B cell (primary cell): ENCODE results near the gene CRTC3. TPM values are rescaled to one million over a fixed set of nuclear protein-coding genes. Genes with fewer than 3 reads are reported as not detected.
"Not testable (repeated sequence)": the region's sequence is repeated elsewhere in the genome, so short reads cannot be mapped to it uniquely, and the experiment has no call there.

Source experiments
- ATAC-seq: fragments of 200-7000 bp; cut with Tn5 transposase; one replicate; pipeline ENCODE4 v1.10.0; 2021; ENCODE audit warnings: low read depth, mild to moderate bottlenecking, moderate number of reproducible peaks, moderate library complexity
- CTCF ChIA-PET: fragments of 350-600 bp; sonication (Branson Sonifier 250); formaldehyde crosslinking; loops from one replicate; lab custom pipeline; 2021; ENCODE audit warnings: antibody characterized with exemption, inconsistent platforms; lab: Charles Lee
- POLR2A ChIA-PET: fragments of 350-600 bp; sonication (Branson Sonifier 250); formaldehyde crosslinking; loops from one replicate; lab custom pipeline; 2021; ENCODE audit warnings: antibody characterized with exemption; lab: Charles Lee
- DNase-seq: peaks from one replicate; pipeline ENCODE4 v3.0.0; 2013
- H2AFZ ChIP-seq: 2 replicates; pipeline ENCODE4 v1.6.1; 2012; ENCODE audit warnings: mild to moderate bottlenecking, low read depth, low read length; ENCODE audit not compliant: insufficient read depth, poor library complexity, severe bottlenecking
- H3K27ac ChIP-seq, 2 donors: 1 replicate in 1 of 2; 2 replicates in 1 of 2; pipeline ENCODE4 v1.5.1; 2012 to 2013; ENCODE audit warnings: low read length in 2 of 2, mild to moderate bottlenecking in 2 of 2, moderate library complexity in 1 of 2
- H3K27me3 ChIP-seq, 4 experiments: fragments of 200-600 bp in 1 of 4; sonication (generic) in 1 of 4; replicated peaks in 1 of 4; 1 replicate in 2 of 4; 2 replicates in 2 of 4; pipeline versions ENCODE4 v1.6.1 to v1.7.0; 2013 to 2016; ENCODE audit warnings: low read length in 3 of 4, mild to moderate bottlenecking in 2 of 4, mixed read lengths in 1 of 4, moderate library complexity in 1 of 4; ENCODE audit not compliant: insufficient read depth in 4 of 4, control insufficient read depth in 3 of 4; ENCODE audit errors: control extremely low read depth in 1 of 4
- H3K36me3 ChIP-seq, 2 experiments: replicated peaks in 1 of 2; 1 replicate in 1 of 2; 2 replicates in 1 of 2; pipeline versions ENCODE4 v1.6.1 to v1.7.1; 2013; ENCODE audit warnings: low read length in 1 of 2; ENCODE audit not compliant: insufficient read depth in 2 of 2, control insufficient read depth in 1 of 2; ENCODE audit errors: control extremely low read depth in 1 of 2, extremely low read depth in 1 of 2
- H3K4me1 ChIP-seq, 2 donors: fragments of 200-600 bp in 1 of 2; sonication (generic) in 1 of 2; 1 replicate in 1 of 2; 2 replicates in 1 of 2; pipeline versions ENCODE4 v1.5.1 to v1.6.1; 2013 to 2017; ENCODE audit warnings: low read length in 2 of 2; ENCODE audit not compliant: control insufficient read depth in 2 of 2, insufficient read depth in 2 of 2
- H3K4me2 ChIP-seq: replicated peaks from 2 replicates; pipeline ENCODE3; 2012; ENCODE audit warnings: mild to moderate bottlenecking, low read depth, low read length; ENCODE audit not compliant: poor library complexity, severe bottlenecking
- H3K4me3 ChIP-seq, 5 experiments: fragments of 200-600 bp in 1 of 5; sonication (generic) in 1 of 5; 1 replicate in 3 of 5; 2 replicates in 2 of 5; pipeline versions ENCODE4 v1.5.1 to v1.7.0; 2011 to 2016; ENCODE audit warnings: low read length in 4 of 5, mild to moderate bottlenecking in 4 of 5, low read depth in 2 of 5, control low read depth in 1 of 5, moderate library complexity in 1 of 5; ENCODE audit not compliant: insufficient read depth in 1 of 5; ENCODE audit errors: control extremely low read depth in 1 of 5, extremely low read depth in 1 of 5
- H3K79me2 ChIP-seq: fragments of 200-600 bp; sonication (generic); one replicate; pipeline ENCODE4 v1.6.0; 2016; ENCODE audit warnings: low read length; ENCODE audit not compliant: control insufficient read depth, insufficient read depth
- H3K9ac ChIP-seq: fragments of 200-600 bp; sonication (generic); 2 replicates; pipeline ENCODE4 v1.6.1; 2017; ENCODE audit warnings: mild to moderate bottlenecking, low read length, moderate library complexity
- H3K9me3 ChIP-seq, 3 donors: one replicate each; pipeline versions ENCODE4 v1.6.1 to v1.7.1; 2013; ENCODE audit warnings: low read length in 2 of 3; ENCODE audit not compliant: control insufficient read depth in 2 of 3, insufficient read depth in 1 of 3; ENCODE audit errors: control extremely low read depth in 1 of 3
- H4K20me1 ChIP-seq: 2 replicates; pipeline ENCODE4 v1.6.0; 2012; ENCODE audit warnings: mild to moderate bottlenecking, low read length; ENCODE audit not compliant: insufficient read depth, control insufficient read depth, poor library complexity, severe bottlenecking
- H3K27ac Mint-ChIP-seq: one replicate; pipeline ENCODE4 v1.8.0; 2021; ENCODE audit warnings: mixed read lengths
- H3K27me3 Mint-ChIP-seq: one replicate; pipeline ENCODE4 v1.8.0; 2021; ENCODE audit warnings: mixed read lengths
- H3K4me1 Mint-ChIP-seq: one replicate; pipeline ENCODE4 v1.8.0; 2021; ENCODE audit warnings: mixed read lengths
- H3K4me3 Mint-ChIP-seq: one replicate; pipeline ENCODE4 v1.8.0; 2021; ENCODE audit warnings: mixed read lengths
- H3K9me3 Mint-ChIP-seq: one replicate; pipeline ENCODE4 v1.8.0; 2022; ENCODE audit warnings: mixed read lengths; ENCODE audit not compliant: insufficient read depth
- EZH2 ChIP-seq: IDR thresholded peaks from 2 replicates; pipeline ENCODE4 v1.6.1; 2012; ENCODE audit warnings: borderline replicate concordance, low read depth, mild to moderate bottlenecking, moderate library complexity, low read length; ENCODE audit not compliant: insufficient read depth, poor library complexity, severe bottlenecking
- WGBS: methylation state at CpG from one replicate; pipeline ENCODE4 v1.1.5; 2013; ENCODE audit warnings: missing lambda C conversion rate; ENCODE audit not compliant: insufficient coverage; 5-methylcytosine and 5-hydroxymethylcytosine counted together
- intact Hi-C: fragments of 100-400 bp; cut with micrococcal nuclease; formaldehyde crosslinking; loops from one replicate; pipeline ENCODE4 v1.10.0; 2022
- polyA plus RNA-seq: library from polyadenylated mRNA; depleted of rRNA; stranded (reverse); fragments of >200 nt; gene quantifications from 2 replicates; pipeline ENCODE4 v1.2.3, GENCODE V29; 2012
- total RNA-seq, 2 donors: library from RNA; stranded (reverse); fragments of 120-200 nt in 1 of 2; gene quantifications; 1 replicate in 1 of 2; 2 replicates in 1 of 2; pipeline versions ENCODE4 v1.2.3 to v1.2.4, GENCODE V29; 2013 to 2022
- TF ChIP-seq, protein P1 (sequence below): fragments of 200-600 bp; IDR thresholded peaks from one replicate; pipeline ENCODE4 v1.8.0; 2022; ENCODE audit warnings: antibody characterized with exemption, mild to moderate bottlenecking

CRTC3 gene
- total and polyA plus RNA-seq, 2 donors (not counting 1 experiment from before 2014, with no cell fraction given) = 34.7 to 95.8 TPM

GRCh38 chr15:90660195-90660998 lies 130.7 kb downstream of the CRTC3 start:
- ChIA-PET CTCF (interaction anchor here (0.6 to 4.4 kb wide), 6 partner anchors 9 to 345 kb away, joined by 3 to 17 read pairs (median 8); partner anchors contain the start of genes HDDC3 and UNC45A), POLR2A (interaction anchor here (0.6 kb wide), 2 partner anchors 94 to 208 kb away, joined by 4 to 5 read pairs; no protein-coding TSS in a partner anchor)
- TF ChIP-seq, protein P1, sequence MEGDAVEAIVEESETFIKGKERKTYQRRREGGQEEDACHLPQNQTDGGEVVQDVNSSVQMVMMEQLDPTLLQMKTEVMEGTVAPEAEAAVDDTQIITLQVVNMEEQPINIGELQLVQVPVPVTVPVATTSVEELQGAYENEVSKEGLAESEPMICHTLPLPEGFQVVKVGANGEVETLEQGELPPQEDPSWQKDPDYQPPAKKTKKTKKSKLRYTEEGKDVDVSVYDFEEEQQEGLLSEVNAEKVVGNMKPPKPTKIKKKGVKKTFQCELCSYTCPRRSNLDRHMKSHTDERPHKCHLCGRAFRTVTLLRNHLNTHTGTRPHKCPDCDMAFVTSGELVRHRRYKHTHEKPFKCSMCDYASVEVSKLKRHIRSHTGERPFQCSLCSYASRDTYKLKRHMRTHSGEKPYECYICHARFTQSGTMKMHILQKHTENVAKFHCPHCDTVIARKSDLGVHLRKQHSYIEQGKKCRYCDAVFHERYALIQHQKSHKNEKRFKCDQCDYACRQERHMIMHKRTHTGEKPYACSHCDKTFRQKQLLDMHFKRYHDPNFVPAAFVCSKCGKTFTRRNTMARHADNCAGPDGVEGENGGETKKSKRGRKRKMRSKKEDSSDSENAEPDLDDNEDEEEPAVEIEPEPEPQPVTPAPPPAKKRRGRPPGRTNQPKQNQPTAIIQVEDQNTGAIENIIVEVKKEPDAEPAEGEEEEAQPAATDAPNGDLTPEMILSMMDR = no peak
- no peak for TF ChIP-seq EZH2
- Histone ChIP-seq H3K36me3 (no peaks in the 10 kb centered on the region), H3K4me1 (peaks cover 80 to 88% of the 10 kb centered on the region in 2 donors), H3K9ac (peak overlapping the region; percentile 44), H3K9me3 (peaks cover 0 to 4% (median 0%) of the 10 kb centered on the region in 3 donors), H4K20me1 (peaks cover 43% of the 10 kb centered on the region), H3K4me2 (peak overlapping the region; percentile 86), H3K4me3 (peak overlapping the region; percentile 7 to 55 (median 30)), H2AFZ (no peak overlapping the region), H3K27ac (no peak overlapping the region), H3K27me3 (peaks cover 0 to 49% (median 29%) of the 10 kb centered on the region in 4 experiments), H3K79me2 (peaks cover 9% of the 10 kb centered on the region)
- peaks cover 76% of the 10 kb centered on the region for H3K4me1 Mint-ChIP-seq
- no peaks in the 10 kb centered on the region for H3K9me3 Mint-ChIP-seq
- H3K27ac Mint-ChIP-seq = peak overlapping the region; percentile 43
- peak overlapping the region; percentile 66 for H3K4me3 Mint-ChIP-seq
- intact Hi-C loops = loop anchor here (1.0 to 10.0 kb wide), 3 partner anchors 57 to 446 kb away; partner anchors contain the start of gene BLM
- peaks cover 39% of the 10 kb centered on the region for H3K27me3 Mint-ChIP-seq
- WGBS = 0% methylated on average over 7 of the region's 12 CpGs
- peak; percentile 82 for ATAC-seq
- DNase-seq = peak; percentile 58

GRCh38 chr15:90660999-90661330 lies 131.2 kb downstream of the CRTC3 start:
- POLR2A ChIA-PET = interaction anchor here (0.6 kb wide), 1 partner anchor 94 kb away, joined by 5 read pairs; no protein-coding TSS in a partner anchor
- intact Hi-C loops = loop anchor here (1.0 to 10.0 kb wide), 3 partner anchors 56 to 446 kb away; partner anchors contain the start of gene BLM
- Mint-ChIP-seq H3K4me1 (peaks cover 82% of the 10 kb centered on the region), H3K4me3 (peak overlapping the region; percentile 66), H3K27ac (peak overlapping the region; percentile 73), H3K27me3 (peaks cover 36% of the 10 kb centered on the region)
- H3K27ac ChIP-seq, DNase-seq, H3K9me3 Mint-ChIP-seq, ATAC-seq, H2AFZ ChIP-seq, H3K9me3 ChIP-seq, H3K36me3 ChIP-seq, H3K79me2 ChIP-seq: not testable (repeated sequence)
- H3K4me3 ChIP-seq = peak overlapping the region in 3 of 5 experiments; percentile 30 to 55 (median 35)
- peak overlapping the region; percentile 44 for H3K9ac ChIP-seq
- H4K20me1 ChIP-seq = peaks cover 43% of the 10 kb centered on the region
- WGBS = no CpG with 5 or more reads among the region's 4 CpGs
- peak overlapping the region; percentile 86 for H3K4me2 ChIP-seq
- CTCF ChIA-PET = interaction anchor here (1.0 to 4.4 kb wide), 4 partner anchors 12 to 272 kb away, joined by 3 to 17 read pairs (median 12); partner anchors contain the start of genes HDDC3 and UNC45A
- peaks cover 80 to 89% of the 10 kb centered on the region in 2 donors for H3K4me1 ChIP-seq
- H3K27me3 ChIP-seq = peaks cover 0 to 48% (median 26%) of the 10 kb centered on the region in 4 experiments

DNA sequence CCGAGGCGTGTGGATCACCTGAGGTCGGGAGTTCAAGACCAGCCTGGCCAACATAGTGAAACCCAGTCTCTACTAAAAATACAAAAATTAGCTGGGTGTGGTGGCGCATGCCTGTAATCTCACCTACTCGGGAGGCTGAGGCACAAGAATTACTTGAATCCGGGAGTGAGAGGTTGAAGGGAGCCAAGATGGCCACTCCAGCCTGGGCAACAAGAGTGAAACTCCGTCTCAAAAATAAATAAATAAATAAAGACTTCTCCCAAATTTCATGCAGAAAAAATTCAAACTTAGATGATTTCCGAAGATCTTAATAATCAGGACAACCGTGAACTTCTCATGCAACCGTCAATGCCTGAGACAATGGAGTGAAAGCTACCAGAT lies 134.3 kb downstream of the CRTC3 start:
- CTCF ChIA-PET = interaction anchor here (1.5 to 3.0 kb wide), 2 partner anchors 8 to 15 kb away, joined by 4 to 13 read pairs; no protein-coding TSS in a partner anchor
- not testable (repeated sequence) for H3K9me3 Mint-ChIP-seq

More for the DNA sequence above, 134.3 kb downstream of the CRTC3 start:
- H2AFZ ChIP-seq, H3K27ac Mint-ChIP-seq, H3K27ac ChIP-seq, H3K4me3 ChIP-seq, H3K36me3 ChIP-seq, ATAC-seq, H3K79me2 ChIP-seq, H3K9ac ChIP-seq, DNase-seq, H3K9me3 ChIP-seq: not testable (repeated sequence)
- peaks cover 24% of the 10 kb centered on the region for H4K20me1 ChIP-seq
- WGBS = 96% methylated on average over 5 of the region's 10 CpGs
- POLR2A ChIA-PET = interaction anchor here (0.7 kb wide), 2 partner anchors 392 to 744 kb away, joined by 4 read pairs; no protein-coding TSS in a partner anchor
- peaks cover 68 to 79% of the 10 kb centered on the region in 2 donors for H3K4me1 ChIP-seq
- Mint-ChIP-seq H3K27me3 (peaks cover 18% of the 10 kb centered on the region), H3K4me3 (peak overlapping the region; percentile 89), H3K4me1 (peaks cover 70% of the 10 kb centered on the region)
- intact Hi-C loops = loop anchor here (5.0 to 10.0 kb wide), 2 partner anchors 223 to 449 kb away; no protein-coding TSS in a partner anchor
- H3K4me2 ChIP-seq = peak overlapping the region; percentile 100
- H3K27me3 ChIP-seq = peaks cover 0 to 28% (median 15%) of the 10 kb centered on the region in 4 experiments
